Transverse colon (tissue), 4 donors: ENCODE results near the gene ALDH3B2.

Experiments
- EP300 ChIP-seq: sonication (generic); formaldehyde crosslinking; IDR thresholded peaks from one replicate; pipeline ENCODE4 v1.6.1; 2017; ENCODE audit warnings: antibody characterized with exemption, low read depth
- POLR2AphosphoS5 ChIP-seq, 3 donors: sonication (generic); formaldehyde crosslinking; IDR thresholded peaks; one replicate each; pipeline ENCODE4 v1.6.1; 2016; ENCODE audit warnings: antibody characterized with exemption in 3 of 3
- TF ChIP-seq, protein P1 (sequence below), 5 experiments: fragments of 200-600 bp in 3 of 5; fragments of 450-650 bp in 2 of 5; sonication (generic) in 3 of 5; IDR thresholded peaks; 1 replicate in 2 of 5; 2 replicates in 3 of 5; pipeline ENCODE4 v1.5.1; 2016 to 2017; ENCODE audit warnings: antibody characterized with exemption in 5 of 5, inconsistent platforms in 3 of 5, mild to moderate bottlenecking in 2 of 5, moderate library complexity in 1 of 5

DNA sequence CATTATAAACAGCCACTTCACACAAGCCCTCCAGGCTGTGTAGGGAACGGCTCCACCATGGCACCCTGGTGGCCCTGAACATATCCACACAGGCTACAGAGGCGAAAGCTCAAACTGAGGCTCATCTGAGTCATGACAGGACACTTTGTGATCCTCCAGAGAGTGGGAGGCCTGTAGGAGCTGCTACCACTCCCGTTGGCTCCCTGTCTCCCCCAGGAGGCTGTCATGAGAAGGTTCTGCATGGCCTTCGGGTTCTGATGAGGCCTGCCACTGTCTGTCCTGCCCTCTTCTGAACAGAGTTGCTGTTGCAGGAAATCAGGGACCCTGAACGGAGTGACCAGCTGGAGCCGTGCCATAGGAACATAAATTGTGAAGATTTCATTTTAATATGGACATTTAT, 23.8 kb upstream of the ALDH3B2 start:
- TF ChIP-seq, protein P1, sequence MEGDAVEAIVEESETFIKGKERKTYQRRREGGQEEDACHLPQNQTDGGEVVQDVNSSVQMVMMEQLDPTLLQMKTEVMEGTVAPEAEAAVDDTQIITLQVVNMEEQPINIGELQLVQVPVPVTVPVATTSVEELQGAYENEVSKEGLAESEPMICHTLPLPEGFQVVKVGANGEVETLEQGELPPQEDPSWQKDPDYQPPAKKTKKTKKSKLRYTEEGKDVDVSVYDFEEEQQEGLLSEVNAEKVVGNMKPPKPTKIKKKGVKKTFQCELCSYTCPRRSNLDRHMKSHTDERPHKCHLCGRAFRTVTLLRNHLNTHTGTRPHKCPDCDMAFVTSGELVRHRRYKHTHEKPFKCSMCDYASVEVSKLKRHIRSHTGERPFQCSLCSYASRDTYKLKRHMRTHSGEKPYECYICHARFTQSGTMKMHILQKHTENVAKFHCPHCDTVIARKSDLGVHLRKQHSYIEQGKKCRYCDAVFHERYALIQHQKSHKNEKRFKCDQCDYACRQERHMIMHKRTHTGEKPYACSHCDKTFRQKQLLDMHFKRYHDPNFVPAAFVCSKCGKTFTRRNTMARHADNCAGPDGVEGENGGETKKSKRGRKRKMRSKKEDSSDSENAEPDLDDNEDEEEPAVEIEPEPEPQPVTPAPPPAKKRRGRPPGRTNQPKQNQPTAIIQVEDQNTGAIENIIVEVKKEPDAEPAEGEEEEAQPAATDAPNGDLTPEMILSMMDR (IDR thresholded peaks at IDR 0.05), result no peak
- TF ChIP-seq POLR2AphosphoS5 (IDR thresholded peaks at IDR 0.05), result no peak
- no peak for TF ChIP-seq EP300
